Amniotic epithelial cell (primary cell): ENCODE measurements around the gene ABR.
"Not testable (repeated sequence)": the region's sequence is repeated elsewhere in the genome, so short reads cannot be mapped to it uniquely, and the experiment has no call there.

Source experiments
- DNase-seq: peaks from one replicate; pipeline ENCODE4 v3.0.0-alpha.2; 2010; ENCODE audit warnings: low read depth

ABR gene

GRCh38 chr17:1071103-1071825 is 108.5 kb downstream of the ABR start:
- no peak for DNase-seq

- DNase-seq = no peak
These were observed 109.4 kb downstream of the ABR start for GRCh38 chr17:1070411-1070810.

GRCh38 chr17:1069847-1070246 is 109.9 kb downstream of the ABR start:
- DNase-seq = no peak

GRCh38 chr17:1068356-1068755 is 111.4 kb downstream of the ABR start:
- DNase-seq = no peak

DNA sequence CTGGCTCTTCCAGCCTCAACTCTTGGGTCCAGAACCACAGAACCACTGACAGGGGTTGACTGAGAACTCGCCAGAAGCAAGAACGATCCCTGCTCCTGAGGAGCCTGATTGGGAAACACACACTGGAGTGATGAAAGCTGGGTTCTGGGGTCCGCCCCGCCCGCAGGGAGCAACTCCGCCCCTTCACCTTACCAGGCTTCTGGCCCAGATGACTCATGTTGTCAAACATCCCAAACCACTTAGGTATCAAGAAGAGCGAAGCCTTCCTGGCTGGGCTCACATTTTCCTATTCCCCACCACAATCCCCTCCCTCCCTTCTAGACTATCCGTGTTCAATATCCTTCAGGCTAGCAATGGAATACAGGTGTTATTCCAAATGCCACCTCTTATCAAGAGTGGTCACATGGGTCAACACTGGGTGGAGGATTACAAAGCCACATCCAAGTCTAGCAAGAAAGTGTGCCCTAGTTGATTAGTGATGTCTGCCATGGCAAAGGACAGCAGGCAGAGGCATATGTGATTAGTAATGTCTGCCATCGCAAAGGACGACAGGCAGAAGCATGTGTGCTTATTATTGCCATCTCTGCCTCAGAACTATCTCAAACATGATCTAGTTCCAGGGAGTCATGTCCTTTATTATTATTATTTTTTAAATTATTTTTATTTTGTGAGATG is 112.4 kb downstream of the ABR start:
- DNase-seq = peak; percentile 90

DNA sequence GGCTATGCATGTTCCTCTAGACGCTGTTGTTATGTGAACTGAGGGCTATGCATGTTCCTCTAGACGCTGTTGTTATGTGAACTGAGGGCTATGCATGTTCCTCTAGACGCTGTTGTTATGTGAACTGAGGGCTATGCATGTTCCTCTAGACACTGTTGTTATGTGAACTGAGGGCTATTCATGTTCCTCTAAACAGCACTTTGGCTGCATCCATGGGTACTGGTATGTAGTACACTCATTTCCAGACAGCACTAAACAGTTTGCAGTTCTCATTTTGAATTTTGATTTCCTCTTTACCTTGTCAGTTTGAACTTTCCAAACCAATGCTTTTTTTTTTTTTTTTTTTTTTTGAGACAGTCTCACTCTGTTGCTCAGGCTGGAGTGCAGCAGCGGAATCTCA is 114.4 kb downstream of the ABR start:
- not testable (repeated sequence) for DNase-seq

DNA sequence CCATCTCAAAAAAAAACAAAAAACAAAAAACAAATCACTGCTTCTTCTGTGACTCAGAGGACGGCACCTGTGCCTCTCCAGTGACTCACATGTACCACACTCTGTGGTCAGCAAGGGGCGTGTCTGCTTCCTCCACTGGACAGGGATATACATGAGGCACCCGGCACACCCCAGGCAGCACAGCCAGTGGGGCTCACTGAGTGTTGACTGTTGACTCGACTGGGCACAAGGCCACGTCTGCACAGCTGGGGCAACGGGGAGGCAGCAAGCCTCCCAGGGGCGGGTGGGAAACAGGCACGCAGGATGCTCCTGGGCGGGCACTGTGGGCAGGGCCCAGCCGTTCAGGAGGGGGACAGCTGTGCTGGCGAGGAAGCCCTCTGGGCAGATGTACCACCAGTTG is 118.8 kb downstream of the ABR start:
- peak; percentile 95 for DNase-seq

- DNase-seq = no peak
These were observed 120.5 kb downstream of the ABR start for GRCh38 chr17:1059131-1059795.

DNA sequence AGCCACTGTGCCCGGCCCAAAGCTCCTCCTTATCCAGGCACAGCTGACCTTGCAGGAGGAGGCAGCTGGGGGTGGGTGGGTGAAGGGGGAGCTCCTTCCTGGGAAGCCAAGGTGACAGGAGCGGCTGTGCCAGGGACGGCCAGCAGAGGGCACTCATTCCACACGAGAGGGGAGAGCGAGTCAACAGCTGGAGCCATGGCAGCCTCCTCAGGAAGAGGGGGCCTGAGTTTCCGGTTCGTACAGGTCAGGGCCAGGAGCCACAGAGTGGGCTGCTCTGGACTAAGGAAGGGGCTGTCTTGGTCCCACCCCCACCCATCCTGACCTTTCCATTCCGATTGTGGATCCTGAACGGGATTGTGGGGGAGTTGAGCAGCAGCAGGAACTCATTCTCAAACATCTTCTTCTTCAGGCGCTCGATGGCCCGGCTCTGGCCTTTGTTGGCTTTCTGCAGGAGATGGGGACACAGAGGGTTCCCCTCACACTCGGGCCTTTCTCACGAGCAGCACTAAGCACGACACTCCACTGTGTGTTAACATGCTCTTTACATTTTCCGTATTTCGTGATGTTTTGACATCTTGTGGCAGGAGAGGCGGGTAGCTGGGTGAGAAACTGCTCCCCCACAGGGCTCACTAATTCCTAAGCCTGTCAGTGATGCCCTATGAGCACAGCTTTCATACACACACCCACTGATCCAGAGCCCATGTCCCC is 121.2 kb downstream of the ABR start:
- DNase-seq = peak; percentile 28

DNA sequence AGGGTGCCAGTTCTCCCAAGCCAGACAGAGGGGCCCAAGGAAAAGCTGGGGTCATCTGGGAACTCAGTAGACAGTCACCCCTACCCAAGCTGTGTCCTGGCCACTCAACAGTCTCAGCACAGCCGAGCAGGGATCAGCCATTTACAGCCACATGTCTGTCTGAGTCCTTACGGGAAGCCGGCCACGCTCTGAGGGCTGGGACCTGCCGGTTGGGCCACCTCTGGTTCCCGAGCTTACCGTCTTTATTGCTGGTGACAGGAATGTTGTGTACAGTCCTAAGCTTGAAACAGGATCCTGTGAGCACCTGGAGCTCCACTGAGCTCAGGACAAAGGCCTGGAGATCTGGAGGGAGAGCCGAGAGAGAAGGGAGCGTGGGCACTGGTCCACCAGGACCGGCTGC is 123.0 kb downstream of the ABR start:
- no peak for DNase-seq

DNA sequence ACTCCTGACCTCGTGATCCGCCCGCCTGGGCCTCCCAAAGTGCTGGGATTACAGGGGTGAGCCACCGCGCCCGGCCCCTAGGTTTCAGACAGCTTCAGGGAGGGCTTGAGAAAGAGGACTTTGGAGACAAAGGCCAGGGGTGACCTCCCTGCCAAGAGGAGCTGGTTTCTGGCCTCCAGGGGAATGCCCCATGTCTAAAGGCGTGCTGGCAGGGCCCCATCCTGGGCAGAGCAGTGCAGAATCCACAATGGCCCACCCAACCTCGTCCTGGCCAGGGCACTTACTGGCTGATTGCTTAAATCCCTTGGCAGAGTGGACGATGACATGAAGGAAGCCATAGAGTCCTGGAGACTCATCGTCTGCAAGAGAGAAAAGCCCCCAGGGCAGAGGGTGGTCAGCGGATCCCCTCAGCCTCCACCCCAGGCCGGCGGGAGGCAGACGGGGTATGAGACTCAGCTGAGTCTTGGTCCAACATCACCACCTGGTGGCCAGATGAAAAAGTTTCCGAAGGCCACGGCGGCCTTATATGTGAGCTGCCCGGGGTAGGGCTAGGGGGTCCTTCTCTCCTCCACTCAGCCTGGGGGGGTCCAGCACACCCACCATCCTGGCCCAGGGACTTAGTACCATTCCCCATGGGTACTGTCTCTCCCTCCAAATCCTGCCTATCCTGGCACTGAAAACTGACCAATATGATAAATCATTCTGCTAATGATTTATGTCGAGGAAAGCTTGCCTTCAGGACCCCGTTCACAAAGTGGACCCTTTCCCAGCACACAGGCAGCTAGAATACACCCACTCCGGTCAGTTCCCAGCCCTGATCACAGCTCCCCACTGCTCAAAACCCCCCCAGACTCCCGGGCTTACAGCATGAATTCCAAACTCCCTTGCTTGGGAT is 123.8 kb downstream of the ABR start:
- DNase-seq = peak; percentile 51

DNA sequence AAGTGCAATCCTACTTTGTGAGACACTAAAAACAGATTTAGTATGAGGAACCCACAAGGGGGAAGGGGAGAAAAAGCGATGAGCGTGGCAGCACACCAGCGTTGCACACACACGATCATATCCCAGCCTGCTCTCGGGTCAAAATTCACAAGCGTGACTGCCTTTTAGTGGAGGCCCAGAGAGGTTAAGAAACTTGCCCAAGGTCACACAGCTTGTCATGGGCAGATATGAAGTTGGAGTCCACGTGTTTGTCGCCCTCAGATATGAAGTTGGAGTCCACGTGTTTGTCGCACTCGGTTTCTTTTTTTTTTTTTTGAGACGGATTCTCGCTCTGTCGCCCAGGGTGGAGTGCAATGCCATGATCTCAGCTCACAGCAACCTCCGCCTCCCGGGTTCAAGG is 124.5 kb downstream of the ABR start:
- no peak for DNase-seq

DNA sequence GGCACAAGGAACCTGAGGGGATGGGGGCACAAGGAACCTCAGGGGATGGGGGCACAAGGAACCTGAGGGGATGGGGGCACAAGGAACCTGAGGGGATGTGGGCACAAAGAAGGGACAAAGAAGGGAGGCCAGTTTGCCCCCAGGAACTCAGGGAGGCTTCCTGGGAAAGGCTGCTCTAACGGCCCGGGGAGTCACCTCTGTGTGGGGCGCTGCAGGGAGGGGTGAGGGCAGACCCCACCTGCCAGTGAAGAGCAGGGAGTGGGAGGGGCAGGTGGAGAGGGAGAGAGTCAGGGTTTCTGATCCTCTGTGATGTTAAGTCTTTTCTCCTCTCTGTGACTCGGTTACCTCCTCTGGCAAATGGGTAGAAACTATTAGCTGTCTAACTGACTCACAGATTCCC is 125.1 kb downstream of the ABR start:
- DNase-seq = no peak

DNA sequence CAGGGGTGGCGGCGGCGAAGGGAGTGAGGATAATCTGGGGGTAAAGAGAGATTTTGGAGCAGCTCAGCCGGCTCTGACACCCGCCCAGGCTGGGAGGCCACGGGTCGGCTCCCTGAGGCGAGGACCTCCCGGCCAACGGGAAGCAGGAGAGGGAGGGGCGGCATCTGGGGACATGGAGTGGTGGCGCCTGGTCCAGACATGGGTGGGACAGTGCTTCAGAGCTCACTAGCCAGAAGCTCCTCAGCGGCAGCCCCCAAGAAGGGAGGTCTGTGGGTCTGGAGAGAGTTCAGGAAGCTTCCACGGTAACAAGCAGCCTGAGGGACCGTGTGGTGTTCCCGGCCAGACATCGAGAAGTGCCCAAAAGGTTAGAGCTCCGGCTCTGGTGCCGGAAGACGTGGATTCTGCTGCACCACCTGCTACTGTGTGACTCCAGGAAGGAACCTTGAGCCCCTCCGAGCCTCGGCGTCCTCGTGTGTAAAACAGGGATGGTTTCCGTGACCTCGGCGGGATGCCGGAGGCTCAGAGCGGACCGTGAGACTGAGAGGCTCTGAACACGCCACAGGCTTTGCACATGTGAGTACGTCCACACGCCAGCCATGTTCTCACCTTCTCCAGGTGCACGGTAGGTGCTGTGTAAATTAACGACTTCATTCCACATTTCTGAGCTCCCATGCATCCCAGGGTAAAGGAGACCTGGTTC is 126.0 kb downstream of the ABR start:
- DNase-seq = no peak

DNA sequence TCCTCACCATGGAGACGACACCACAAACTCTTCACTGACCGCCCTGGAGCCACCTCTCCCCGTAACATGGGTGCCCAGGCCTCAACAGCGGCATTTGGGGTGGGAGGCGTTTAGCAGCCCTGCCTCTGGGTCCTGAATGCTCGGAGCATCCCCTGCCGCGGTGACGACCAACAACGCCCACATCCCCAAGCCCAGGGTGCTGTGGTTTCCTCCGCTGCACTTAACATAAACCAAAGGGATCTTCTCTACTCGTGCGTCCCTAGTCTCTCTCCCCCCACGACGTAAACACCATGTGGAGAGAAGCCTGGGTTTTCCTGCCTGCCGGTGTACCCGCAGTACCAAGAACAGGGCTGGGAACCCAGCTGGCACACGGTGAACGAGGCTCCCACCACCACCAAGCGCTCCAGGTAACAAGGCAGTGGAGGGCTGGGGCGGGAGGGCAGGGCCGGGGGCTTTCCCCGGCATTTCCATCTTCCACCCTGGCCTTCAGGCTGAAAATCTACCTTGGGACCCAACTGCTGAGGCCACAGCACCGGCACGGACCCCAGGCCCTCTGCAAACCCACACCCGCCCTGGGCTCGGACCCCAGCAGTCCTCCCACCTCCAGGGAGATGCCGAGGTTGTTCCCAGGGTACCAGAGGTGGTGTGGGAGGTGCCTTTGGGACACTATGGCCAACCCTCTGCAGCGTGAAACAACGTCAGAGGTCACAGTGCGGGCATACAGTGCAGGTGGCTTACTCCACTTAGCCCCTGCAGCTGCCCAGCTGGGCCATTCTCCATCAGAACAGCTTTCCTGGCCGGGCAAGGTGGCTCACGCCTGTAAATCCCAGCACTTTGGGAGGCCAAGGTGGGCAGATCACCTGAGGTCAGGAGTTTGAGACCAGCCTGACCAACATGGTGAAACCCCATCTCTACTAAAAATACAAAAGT is 128.5 kb downstream of the ABR start:
- DNase-seq = no peak

- DNase-seq = no peak
These were observed 129.4 kb downstream of the ABR start for GRCh38 chr17:1050246-1050995.

DNA sequence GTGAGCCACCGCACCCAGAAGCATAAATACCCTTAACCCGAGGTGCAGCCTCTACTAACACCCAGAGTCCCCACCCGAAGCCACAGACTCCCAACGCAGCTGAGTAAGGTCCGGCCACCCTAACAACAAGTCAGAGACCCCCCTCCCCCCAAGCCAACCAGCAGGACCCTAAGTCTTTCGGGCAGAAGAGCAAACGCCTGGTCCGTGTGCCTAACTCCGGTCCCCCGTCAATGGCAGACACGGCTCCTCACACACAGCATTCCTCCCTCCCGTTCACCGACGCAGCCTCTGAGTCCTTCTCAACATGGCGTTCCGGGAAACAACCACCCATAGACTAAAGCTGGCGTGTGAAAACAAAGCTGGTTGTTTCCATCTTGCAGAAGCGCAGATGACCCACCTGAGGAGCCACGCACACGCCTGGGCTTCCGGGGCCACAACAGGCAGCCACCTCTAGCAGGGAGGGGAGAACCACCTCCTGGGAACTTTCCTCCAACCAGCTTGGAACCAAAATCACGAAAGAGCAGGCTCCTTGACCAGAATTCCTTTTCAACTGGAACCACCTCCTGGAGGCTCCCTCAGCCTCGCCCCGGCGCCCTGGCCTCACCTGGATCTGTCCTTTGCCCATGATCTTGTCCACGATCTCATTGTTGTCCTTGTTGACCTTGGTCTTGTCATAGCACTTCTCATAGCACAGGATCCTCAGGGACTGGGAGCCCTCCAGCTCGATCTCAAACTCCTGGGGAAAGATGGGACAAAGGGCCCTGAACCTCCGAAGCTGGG is 130.1 kb downstream of the ABR start:
- DNase-seq = no peak

- not testable (repeated sequence) for DNase-seq
These were observed 131.2 kb downstream of the ABR start for GRCh38 chr17:1048516-1049115.
